ENCODE results near the gene PROSER1.

- TF ChIP-seq POLR2AphosphoS5 (IDR thresholded peaks at IDR 0.05; ENCODE audit: low read depth, low read length) = no peak
- no peak for TF ChIP-seq POLR2A (IDR thresholded peaks at IDR 0.05; ENCODE audit: low read depth, low read length)
- no peak for TF ChIP-seq TAF1 (IDR thresholded peaks at IDR 0.05; ENCODE audit: borderline replicate concordance, low read depth, low read length)
Measured at GRCh38 chr13:39016787-39017186, 21.1 kb downstream of the PROSER1 start.
